Measurements from ENCODE around the gene UBXN11.
"Not testable (repeated sequence)": the region's sequence is repeated elsewhere in the genome, so short reads cannot be mapped to it uniquely, and the experiment has no call there.

The UBXN11 gene

DNA sequence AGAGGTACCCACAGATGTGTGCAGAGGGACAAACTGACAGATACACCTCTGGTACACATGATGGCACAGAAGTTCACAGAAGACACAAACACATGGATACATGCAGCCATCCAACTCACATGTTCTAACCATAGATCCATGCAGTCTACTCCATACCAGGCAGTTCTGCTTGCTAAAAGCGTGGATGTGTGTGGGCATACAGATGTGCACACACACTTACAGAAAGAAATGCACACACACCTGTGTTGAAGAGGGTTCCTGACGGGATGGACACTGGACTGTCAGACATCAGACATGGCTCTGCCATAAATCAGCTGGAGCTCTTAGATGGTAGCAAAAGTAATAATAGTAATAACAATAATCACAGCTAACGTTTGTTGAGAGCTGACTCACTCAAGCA lies 18.1 kb upstream of the UBXN11 start:
- no peak overlapping the region for H3K4me3 ChIP-seq (ENCODE audit: low read length)
- TF ChIP-seq ZNF274 (IDR thresholded peaks at IDR 0.05; ENCODE audit: low read depth, low read length), result no peak

- H3K4me3 ChIP-seq (ENCODE audit: low read length), result no peak overlapping the region
- no peak for TF ChIP-seq ZNF274 (IDR thresholded peaks at IDR 0.05; ENCODE audit: low read depth, low read length)
These were observed 16.9 kb upstream of the UBXN11 start for GRCh38 chr1:26323382-26323781.

DNA sequence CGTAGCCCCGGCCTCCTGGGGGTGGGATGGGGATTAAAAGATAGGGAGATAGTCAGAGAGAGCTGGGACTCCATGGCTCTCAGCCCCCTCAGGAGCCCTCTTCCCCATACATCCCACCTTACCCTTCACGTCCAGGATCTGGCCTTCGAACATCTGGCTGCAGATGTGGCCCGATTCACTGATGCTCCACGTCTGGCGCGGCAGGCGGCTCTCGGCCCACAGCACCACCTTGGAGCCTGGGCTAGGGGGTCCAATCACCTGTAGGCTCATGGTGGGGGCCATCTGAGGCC lies 15.6 kb upstream of the UBXN11 start:
- TF ChIP-seq ZNF274 (IDR thresholded peaks at IDR 0.05; ENCODE audit: low read depth, low read length), result no peak
- no peak overlapping the region for H3K4me3 ChIP-seq (ENCODE audit: low read length)

GRCh38 chr1:26321315-26322041 lies 15.0 kb upstream of the UBXN11 start:
- TF ChIP-seq ZNF274 (IDR thresholded peaks at IDR 0.05; ENCODE audit: low read depth, low read length), result no peak
- H3K4me3 ChIP-seq (ENCODE audit: low read length), result no peak overlapping the region

GRCh38 chr1:26320896-26321295 lies 14.5 kb upstream of the UBXN11 start:
- no peak for TF ChIP-seq ZNF274 (IDR thresholded peaks at IDR 0.05; ENCODE audit: low read depth, low read length)
- H3K4me3 ChIP-seq (ENCODE audit: low read length), result no peak overlapping the region

GRCh38 chr1:26318338-26319064 lies 12.1 kb upstream of the UBXN11 start:
- H3K4me3 ChIP-seq (ENCODE audit: low read length), result peak overlapping the region; percentile 69; the same call in 1 of the 2 replicates
- no peak for TF ChIP-seq ZNF274 (IDR thresholded peaks at IDR 0.05; ENCODE audit: low read depth, low read length)

- H3K4me3 ChIP-seq (ENCODE audit: low read length), result peak within 1 kb of the TSS; percentile 69; the same call in 1 of the 2 replicates
These were observed 11.3 kb upstream of the UBXN11 start, which contains the start of gene CD52 for GRCh38 chr1:26317612-26318337. Gene CD52, plus strand, starts transcription at chr1:26317958. Its CDS starts 60 bp downstream, at chr1:26318018.

DNA sequence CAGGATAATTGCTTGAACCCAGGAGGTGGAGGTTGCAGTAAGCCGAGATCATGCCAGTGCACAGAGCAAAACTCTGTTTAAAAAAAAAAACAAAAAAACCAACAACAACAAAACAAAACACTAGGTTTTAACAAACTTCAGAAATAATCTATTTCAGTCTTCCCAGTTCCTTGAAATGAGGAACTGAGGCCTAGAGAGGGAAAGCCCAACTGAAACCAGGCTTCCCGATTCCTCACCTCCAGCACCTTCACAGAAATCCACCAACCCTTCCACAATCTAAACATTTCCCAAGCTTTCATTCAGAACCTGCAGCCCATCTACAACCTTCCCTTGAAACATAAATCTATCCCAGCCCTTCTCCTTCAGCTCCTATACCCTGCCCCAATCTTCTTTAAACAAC lies 10.7 kb upstream of the UBXN11 start:
- H3K4me3 ChIP-seq (ENCODE audit: low read length), result peak overlapping the region; percentile 69; the same call in 1 of the 2 replicates
- TF ChIP-seq ZNF274 (IDR thresholded peaks at IDR 0.05; ENCODE audit: low read depth, low read length), result no peak

More at GRCh38 chr1:26317612-26318337, 11.3 kb upstream of the UBXN11 start, which contains the start of gene CD52:
- TF ChIP-seq ZNF274 (IDR thresholded peaks at IDR 0.05; ENCODE audit: low read depth, low read length), result no peak

- no peak overlapping the region; the same call in 1 of the 2 replicates for H3K4me3 ChIP-seq (ENCODE audit: low read length)
- TF ChIP-seq ZNF274 (IDR thresholded peaks at IDR 0.05; ENCODE audit: low read depth, low read length), result no peak
These were observed 9.7 kb upstream of the UBXN11 start for GRCh38 chr1:26315874-26316850.

DNA sequence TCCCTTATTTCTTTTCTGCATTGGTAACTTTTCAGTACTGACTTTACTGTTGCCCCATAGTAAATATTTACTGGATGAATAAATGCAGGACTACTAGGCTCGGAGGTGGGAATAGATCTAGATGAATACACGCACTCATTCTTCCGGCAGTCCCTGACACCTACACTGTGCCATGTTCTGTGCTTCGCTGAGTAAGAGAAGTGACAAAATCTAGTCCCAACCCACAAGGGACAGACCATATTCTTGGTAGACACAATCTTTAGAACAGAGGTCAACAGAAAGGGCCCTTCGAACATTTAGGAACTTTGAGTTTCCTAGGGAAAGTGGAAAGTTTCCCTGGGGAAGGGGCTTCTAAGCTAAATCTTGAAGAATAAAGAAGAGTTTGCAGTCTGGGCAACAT lies 8.1 kb upstream of the UBXN11 start:
- no peak for TF ChIP-seq ZNF274 (IDR thresholded peaks at IDR 0.05; ENCODE audit: low read depth, low read length)
- no peak overlapping the region for H3K4me3 ChIP-seq (ENCODE audit: low read length)

GRCh38 chr1:26307966-26308899 lies 1.8 kb upstream of the UBXN11 start:
- not testable (repeated sequence) for H3K4me3 ChIP-seq (ENCODE audit: low read length)

GRCh38 chr1:26307363-26307781 lies 936 bp upstream of the UBXN11 start:
- no peak for TF ChIP-seq ZNF274 (IDR thresholded peaks at IDR 0.05; ENCODE audit: low read depth, low read length)
- H3K4me3 ChIP-seq (ENCODE audit: low read length), result peak overlapping the region; percentile 64; the same call in 1 of the 2 replicates

Measured in GM08714 (cell line).